Gastroesophageal sphincter (tissue), 4 donors: ENCODE measurements around the gene EHBP1L1. TPM values are rescaled to one million over a fixed set of nuclear protein-coding genes. Genes with fewer than 3 reads are reported as not detected.

Source experiments
- ATAC-seq: fragments of 150-250 bp; one replicate; pipeline ENCODE4 v1.9.1; 2016; ENCODE audit warnings: mild to moderate bottlenecking, moderate library complexity
- H3K27ac ChIP-seq, 4 donors: fragments of 200-600 bp; sonication (generic) in 3 of 4; 1 replicate in 3 of 4; 2 replicates in 1 of 4; pipeline ENCODE4 v1.5.1; 2016 to 2019
- H3K27me3 ChIP-seq: fragments of 200-600 bp; sonication (generic); one replicate; pipeline ENCODE4 v1.5.1; 2019
- H3K36me3 ChIP-seq, 2 donors: fragments of 200-600 bp; sonication (generic); one replicate each; pipeline ENCODE4 v1.5.1; 2019; ENCODE audit warnings: control low read depth in 1 of 2
- H3K4me1 ChIP-seq, 3 donors: fragments of 200-600 bp; sonication (generic); 1 replicate in 2 of 3; 2 replicates in 1 of 3; pipeline ENCODE4 v1.5.1; 2016 to 2019; ENCODE audit warnings: control low read depth in 2 of 3
- H3K4me3 ChIP-seq, 2 donors: fragments of 200-600 bp; sonication (generic); one replicate each; pipeline ENCODE4 v1.5.1; 2019; ENCODE audit warnings: mild to moderate bottlenecking in 1 of 2, moderate library complexity in 1 of 2
- H3K9me3 ChIP-seq, 3 donors: fragments of 200-600 bp; sonication (generic); one replicate each; pipeline ENCODE4 v1.5.1; 2017 to 2019; ENCODE audit warnings: control low read depth in 2 of 3
- EP300 ChIP-seq: sonication (generic); formaldehyde crosslinking; IDR thresholded peaks from one replicate; pipeline ENCODE4 v1.6.1; 2017; ENCODE audit warnings: antibody characterized with exemption, mild to moderate bottlenecking
- POLR2A ChIP-seq, 2 donors: fragments of 450-650 bp; IDR thresholded peaks; one replicate each; pipeline ENCODE4 v1.6.1; 2017; ENCODE audit warnings: antibody characterized with exemption in 2 of 2, mild to moderate bottlenecking in 2 of 2, moderate library complexity in 1 of 2
- POLR2AphosphoS5 ChIP-seq: sonication (generic); formaldehyde crosslinking; IDR thresholded peaks from one replicate; pipeline ENCODE4 v1.6.1; 2017; ENCODE audit warnings: antibody characterized with exemption
- WGBS, 2 donors: methylation state at CpG; one replicate each; pipeline ENCODE4 v1.1.5; 2018; ENCODE audit warnings: low coverage in 1 of 2; 5-methylcytosine and 5-hydroxymethylcytosine counted together
- total RNA-seq, 4 donors: library from RNA; depleted of rRNA; stranded (reverse); fragments of >200 nt; gene quantifications; one replicate each; pipeline ENCODE4 v1.1.0, GENCODE V29; 2016
- TF ChIP-seq, protein P1 (sequence below), 4 experiments: fragments of 200-600 bp in 2 of 4; fragments of 450-650 bp in 2 of 4; sonication (generic) in 1 of 4; IDR thresholded peaks; one replicate each; pipeline ENCODE4 v1.5.1; 2017 to 2019; ENCODE audit warnings: antibody characterized with exemption in 4 of 4, mild to moderate bottlenecking in 2 of 4, moderate library complexity in 2 of 4

EHBP1L1 gene
- total RNA-seq, 4 donors from 2014 or later = 172 to 329 (median 202) TPM

GRCh38 chr11:65619281-65619928, 43.6 kb downstream of the EHBP1L1 start:
- Histone ChIP-seq H3K27ac (no peak overlapping the region), H3K36me3 (peaks cover 0 to 76% of the 10 kb centered on the region in 2 donors), H3K27me3 (no peaks in the 10 kb centered on the region), H3K4me3 (no peak overlapping the region), H3K9me3 (no peaks in the 10 kb centered on the region), H3K4me1 (peaks cover 0 to 27% (median 11%) of the 10 kb centered on the region in 3 donors)
- no peak for ATAC-seq
- no peak for TF ChIP-seq EP300
- TF ChIP-seq, protein P1, sequence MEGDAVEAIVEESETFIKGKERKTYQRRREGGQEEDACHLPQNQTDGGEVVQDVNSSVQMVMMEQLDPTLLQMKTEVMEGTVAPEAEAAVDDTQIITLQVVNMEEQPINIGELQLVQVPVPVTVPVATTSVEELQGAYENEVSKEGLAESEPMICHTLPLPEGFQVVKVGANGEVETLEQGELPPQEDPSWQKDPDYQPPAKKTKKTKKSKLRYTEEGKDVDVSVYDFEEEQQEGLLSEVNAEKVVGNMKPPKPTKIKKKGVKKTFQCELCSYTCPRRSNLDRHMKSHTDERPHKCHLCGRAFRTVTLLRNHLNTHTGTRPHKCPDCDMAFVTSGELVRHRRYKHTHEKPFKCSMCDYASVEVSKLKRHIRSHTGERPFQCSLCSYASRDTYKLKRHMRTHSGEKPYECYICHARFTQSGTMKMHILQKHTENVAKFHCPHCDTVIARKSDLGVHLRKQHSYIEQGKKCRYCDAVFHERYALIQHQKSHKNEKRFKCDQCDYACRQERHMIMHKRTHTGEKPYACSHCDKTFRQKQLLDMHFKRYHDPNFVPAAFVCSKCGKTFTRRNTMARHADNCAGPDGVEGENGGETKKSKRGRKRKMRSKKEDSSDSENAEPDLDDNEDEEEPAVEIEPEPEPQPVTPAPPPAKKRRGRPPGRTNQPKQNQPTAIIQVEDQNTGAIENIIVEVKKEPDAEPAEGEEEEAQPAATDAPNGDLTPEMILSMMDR (IDR thresholded peaks at IDR 0.05) = no peak
- no peak for TF ChIP-seq POLR2AphosphoS5
- no peak for TF ChIP-seq POLR2A (IDR thresholded peaks at IDR 0.05)
- WGBS, 2 donors = 88 to 100% methylated on average over 1 to 6 of the region's 29 CpGs

DNA sequence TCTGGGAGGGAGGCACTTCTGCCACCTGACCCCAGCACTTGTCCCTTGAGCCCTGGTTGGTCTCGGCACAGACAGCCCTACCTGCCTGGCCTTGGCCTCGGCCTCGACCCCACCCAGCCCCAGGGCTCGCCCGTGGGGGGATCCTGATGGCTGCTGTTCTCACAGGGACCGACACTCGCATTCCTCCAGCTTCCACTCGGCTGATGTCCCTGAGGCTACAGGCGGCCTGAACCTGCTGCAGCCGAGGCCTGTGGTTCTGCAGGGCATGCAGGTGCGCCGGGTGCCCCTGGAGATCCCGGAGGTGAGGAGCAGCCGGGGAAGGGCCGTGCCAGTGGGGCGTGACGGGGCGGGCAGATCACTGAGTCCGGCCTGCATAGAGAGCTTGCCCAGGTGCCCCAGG, 44.8 kb downstream of the EHBP1L1 start:
- WGBS, 2 donors = no CpG with 5 or more reads among the region's 19 CpGs
- ATAC-seq = no peak
- Histone ChIP-seq H3K27me3 (no peaks in the 10 kb centered on the region), H3K36me3 (peaks cover 0 to 88% of the 10 kb centered on the region in 2 donors), H3K27ac (no peak overlapping the region), H3K4me1 (peaks cover 0 to 29% (median 11%) of the 10 kb centered on the region in 3 donors), H3K4me3 (no peak overlapping the region), H3K9me3 (no peaks in the 10 kb centered on the region)
- TF ChIP-seq POLR2A (IDR thresholded peaks at IDR 0.05) (no peak), EP300 (no peak), POLR2AphosphoS5 (no peak)
- TF ChIP-seq, protein P1 (IDR thresholded peaks at IDR 0.05) = no peak

DNA sequence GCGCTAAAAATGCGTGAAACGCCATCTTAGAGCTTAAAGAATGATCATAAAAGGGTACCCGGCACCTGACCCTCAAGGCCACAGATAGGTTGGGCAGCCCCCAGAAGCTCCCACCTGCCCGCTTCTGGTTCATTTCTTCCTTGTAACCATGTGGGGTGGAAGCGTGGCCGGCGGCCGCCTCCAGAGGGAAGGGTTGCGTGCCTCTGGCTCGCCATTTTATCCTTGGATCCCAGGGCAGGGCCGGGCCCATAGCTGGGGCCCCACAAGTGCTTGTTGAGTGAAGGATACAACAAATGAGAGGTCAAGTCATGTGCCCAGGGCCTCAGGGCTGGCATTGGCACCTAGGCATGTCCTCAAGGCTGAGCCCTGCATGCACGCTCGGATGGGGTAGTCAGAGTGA, 45.6 kb downstream of the EHBP1L1 start:
- TF ChIP-seq EP300 (no peak), POLR2A (IDR thresholded peaks at IDR 0.05) (no peak), POLR2AphosphoS5 (no peak)
- TF ChIP-seq, protein P1 (IDR thresholded peaks at IDR 0.05) = no peak
- WGBS, 2 donors = 89 to 92% methylated on average over 2 to 7 of the region's 14 CpGs

DNA sequence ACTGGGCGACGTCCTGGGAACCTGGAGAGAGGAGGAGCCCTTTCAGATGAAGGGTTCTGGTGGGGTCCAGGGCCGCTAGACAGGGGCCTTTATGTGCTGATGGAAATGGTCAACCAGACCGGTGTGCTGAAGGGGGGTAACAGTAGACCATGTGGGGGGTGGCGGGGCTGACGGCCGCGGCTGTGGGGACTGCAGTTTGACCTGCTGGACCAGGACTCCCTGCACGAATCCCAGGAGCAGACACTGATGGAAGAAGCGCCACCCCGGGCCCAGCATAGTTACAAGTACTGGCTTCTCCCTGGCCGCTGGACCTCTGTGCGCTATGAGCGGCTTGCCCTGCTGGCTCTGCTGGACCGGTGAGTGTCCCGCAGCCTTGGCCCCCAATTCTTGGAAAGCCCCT, 46.2 kb downstream of the EHBP1L1 start:
- Histone ChIP-seq H3K4me1 (peaks cover 0 to 26% (median 3%) of the 10 kb centered on the region in 3 donors), H3K4me3 (no peak overlapping the region), H3K27ac (no peak overlapping the region), H3K9me3 (no peaks in the 10 kb centered on the region), H3K27me3 (no peaks in the 10 kb centered on the region), H3K36me3 (peaks cover 0 to 100% of the 10 kb centered on the region in 2 donors)
- WGBS, 2 donors = 83 to 100% methylated on average over 2 of the region's 16 CpGs
- no peak for ATAC-seq
- no peak for TF ChIP-seq EP300
- no peak for TF ChIP-seq POLR2AphosphoS5

More for the DNA sequence above, 45.6 kb downstream of the EHBP1L1 start:
- Histone ChIP-seq H3K36me3 (peaks cover 0 to 96% of the 10 kb centered on the region in 2 donors), H3K4me3 (no peak overlapping the region), H3K27ac (no peak overlapping the region), H3K27me3 (no peaks in the 10 kb centered on the region), H3K4me1 (peaks cover 0 to 31% (median 9%) of the 10 kb centered on the region in 3 donors), H3K9me3 (no peaks in the 10 kb centered on the region)
- no peak for ATAC-seq

GRCh38 chr11:65623177-65623576, 47.3 kb downstream of the EHBP1L1 start:
- Histone ChIP-seq H3K4me1 (peaks cover 0 to 17% (median 0%) of the 10 kb centered on the region in 3 donors), H3K36me3 (peaks cover 0 to 100% of the 10 kb centered on the region in 2 donors), H3K9me3 (no peaks in the 10 kb centered on the region), H3K27ac (no peak overlapping the region), H3K27me3 (no peaks in the 10 kb centered on the region), H3K4me3 (no peak overlapping the region)
- ATAC-seq = no peak
- 20 to 76% methylated on average over 2 to 12 of the region's 14 CpGs for WGBS, 2 donors
- no peak for TF ChIP-seq POLR2A (IDR thresholded peaks at IDR 0.05)
- TF ChIP-seq, protein P1 (IDR thresholded peaks at IDR 0.05) = no peak
- no peak for TF ChIP-seq POLR2AphosphoS5
- TF ChIP-seq EP300 = no peak
